RWPE1 (cell line): ENCODE results near the gene MAB21L4.

Source experiments
- CTCF ChIA-PET: fragments of 350-600 bp; sonication (Branson Sonifier 250); formaldehyde crosslinking; extraction: SDS; loops from one replicate; lab custom pipeline; 2021; lab: Yijun Ruan, JAX
- POLR2A ChIA-PET: fragments of 400-600 bp; formaldehyde crosslinking; extraction: SDS; loops from one replicate; lab custom pipeline; 2020; ENCODE audit warnings: antibody characterized with exemption; ENCODE audit not compliant: low non-redundant PET; lab: Yijun Ruan, JAX
- DNase-seq: peaks from one replicate; pipeline ENCODE4 v3.0.0; 2012; ENCODE audit warnings: low spot score
- H3K27ac ChIP-seq: fragments of 450-650 bp; 2 replicates; pipeline ENCODE4 v1.5.1; 2017
- CTCF ChIP-seq: fragments of 450-650 bp; conservative IDR thresholded peaks from 2 replicates; pipeline ENCODE4 v1.5.1; 2017; ENCODE audit warnings: low read depth, mild to moderate bottlenecking

The MAB21L4 gene

GRCh38 chr2:240933048-240933965 is 37.4 kb upstream of the MAB21L4 start:
- POLR2A ChIA-PET = no interaction called here
- no peak for TF ChIP-seq CTCF
- no peak overlapping the region for H3K27ac ChIP-seq
- CTCF ChIA-PET = interaction anchor here (0.7 kb wide), 1 partner anchor 63 kb away, joined by 3 read pairs; no protein-coding TSS in a partner anchor
- DNase-seq = no peak

GRCh38 chr2:240932724-240933047 is 36.7 kb upstream of the MAB21L4 start:
- CTCF ChIA-PET = interaction anchor here (0.7 kb wide), 1 partner anchor 64 kb away, joined by 3 read pairs; no protein-coding TSS in a partner anchor
- POLR2A ChIA-PET = no interaction called here
- DNase-seq = no peak
- no peak for TF ChIP-seq CTCF
- H3K27ac ChIP-seq = no peak overlapping the region

- CTCF ChIA-PET = interaction anchor here (0.7 kb wide), 2 partner anchors 64 to 309 kb away, joined by 3 read pairs; no protein-coding TSS in a partner anchor
- no peak overlapping the region for H3K27ac ChIP-seq
- no peak for TF ChIP-seq CTCF
- DNase-seq = no peak
- POLR2A ChIA-PET = no interaction called here
Observed at GRCh38 chr2:240932001-240932723, 36.2 kb upstream of the MAB21L4 start.

- ChIA-PET POLR2A (no interaction called here), CTCF (interaction anchor here (0.7 to 0.8 kb wide), 3 partner anchors 17 to 308 kb away, joined by 3 to 4 read pairs (median 3); no protein-coding TSS in a partner anchor)
- no peak for DNase-seq
- H3K27ac ChIP-seq = no peak overlapping the region
- no peak for TF ChIP-seq CTCF
Observed at GRCh38 chr2:240931319-240931949, 35.5 kb upstream of the MAB21L4 start.

- no peak for DNase-seq
- TF ChIP-seq CTCF = no peak
- POLR2A ChIA-PET = no interaction called here
Observed at GRCh38 chr2:240930631-240931318, 34.8 kb upstream of the MAB21L4 start.

More at GRCh38 chr2:240930631-240931318, 34.8 kb upstream of the MAB21L4 start:
- H3K27ac ChIP-seq = no peak overlapping the region
- CTCF ChIA-PET = interaction anchor here (0.6 to 0.8 kb wide), 3 partner anchors 16 to 60 kb away, joined by 3 to 4 read pairs (median 3); no protein-coding TSS in a partner anchor
